Prostate gland (tissue), 2 donors: Measurements from ENCODE around the gene PITX1. TPM values are rescaled to one million over a fixed set of nuclear protein-coding genes. Genes with fewer than 3 reads are reported as not detected.

Experiments
- DNase-seq: peaks from one replicate; pipeline ENCODE4 v3.0.0-alpha.2; 2019; ENCODE audit warnings: low spot score
- H3K27ac ChIP-seq, 2 donors: fragments of 200-600 bp; sonication (generic); 2 replicates each; pipeline ENCODE4 v1.5.1; 2017 to 2019
- H3K27me3 ChIP-seq: fragments of 200-600 bp; sonication (generic); replicated peaks from 2 replicates; pipeline ENCODE4 v1.5.1; 2019; ENCODE audit not compliant: insufficient read depth
- H3K36me3 ChIP-seq, 2 donors: fragments of 200-600 bp; sonication (generic); 1 replicate in 1 of 2; 2 replicates in 1 of 2; pipeline versions ENCODE4 v1.5.1 to v1.8.1; 2017 to 2019
- H3K4me1 ChIP-seq: fragments of 200-600 bp; sonication (generic); replicated peaks from 2 replicates; pipeline ENCODE4 v1.5.1; 2019
- H3K4me3 ChIP-seq, 2 donors: fragments of 200-600 bp; sonication (generic); 2 replicates each; pipeline ENCODE4 v1.5.1; 2017 to 2019
- H3K9me3 ChIP-seq: fragments of 200-600 bp; sonication (generic); 2 replicates; pipeline ENCODE4 v1.5.1; 2017
- CTCF ChIP-seq, 4 experiments: fragments of 200-600 bp in 2 of 4; fragments of 450-650 bp in 2 of 4; sonication (generic) in 2 of 4; IDR thresholded peaks; 1 replicate in 3 of 4; 2 replicates in 1 of 4; pipeline ENCODE4 v1.5.1; 2016 to 2019; ENCODE audit warnings: antibody characterized with exemption in 4 of 4, mild to moderate bottlenecking in 2 of 4, moderate library complexity in 2 of 4
- POLR2A ChIP-seq: fragments of 450-650 bp; IDR thresholded peaks from one replicate; pipeline ENCODE4 v1.6.1; 2016; ENCODE audit warnings: antibody characterized with exemption, mild to moderate bottlenecking
- POLR2AphosphoS5 ChIP-seq: sonication (generic); formaldehyde crosslinking; IDR thresholded peaks from one replicate; pipeline ENCODE4 v1.6.1; 2017; ENCODE audit warnings: antibody characterized with exemption
- WGBS: methylation state at CpG from one replicate; pipeline ENCODE4 v1.1.5; 2018; 5-methylcytosine and 5-hydroxymethylcytosine counted together
- intact Hi-C: fragments of 100-400 bp; cut with DNase I; formaldehyde crosslinking; loops from one replicate; pipeline ENCODE4 v1.14.2; 2022
- total RNA-seq, 2 donors: library from RNA; depleted of rRNA; stranded (reverse); fragments of >200 nt; gene quantifications; one replicate each; pipeline ENCODE4 v1.1.0, GENCODE V29; 2016

Gene PITX1
- total RNA-seq, 2 donors from 2014 or later, result 6.8 to 50.6 TPM

GRCh38 chr5:135051872-135052271 lies 17.8 kb upstream of the PITX1 start:
- H3K4me1 ChIP-seq, result no peaks in the 10 kb centered on the region
- peaks cover 9% of the 10 kb centered on the region for H3K27me3 ChIP-seq
- H3K4me3 ChIP-seq, result no peak overlapping the region
- TF ChIP-seq POLR2A (no peak), CTCF (IDR thresholded peaks at IDR 0.05) (no peak), POLR2AphosphoS5 (no peak)
- 63% methylated on average over 11 of the region's 11 CpGs for WGBS
- H3K9me3 ChIP-seq, result no peaks in the 10 kb centered on the region
- H3K36me3 ChIP-seq, result no peaks in the 10 kb centered on the region
- no peak for DNase-seq
- intact Hi-C loops, result no loop called here
- no peak overlapping the region for H3K27ac ChIP-seq

GRCh38 chr5:135051399-135051798 lies 17.4 kb upstream of the PITX1 start:
- H3K36me3 ChIP-seq, result no peaks in the 10 kb centered on the region
- TF ChIP-seq POLR2AphosphoS5 (no peak), POLR2A (no peak), CTCF (IDR thresholded peaks at IDR 0.05) (no peak)
- intact Hi-C loops, result no loop called here
- no peaks in the 10 kb centered on the region for H3K9me3 ChIP-seq
- H3K27ac ChIP-seq, result no peak overlapping the region
- H3K27me3 ChIP-seq, result peaks cover 13% of the 10 kb centered on the region
- 74% methylated on average over 3 of the region's 3 CpGs for WGBS
- DNase-seq, result no peak
- H3K4me1 ChIP-seq, result no peaks in the 10 kb centered on the region
- H3K4me3 ChIP-seq, result no peak overlapping the region

GRCh38 chr5:135050244-135050767 lies 16.3 kb upstream of the PITX1 start:
- H3K4me1 ChIP-seq, result no peaks in the 10 kb centered on the region
- DNase-seq, result no peak
- no peaks in the 10 kb centered on the region for H3K9me3 ChIP-seq
- H3K4me3 ChIP-seq, result no peak overlapping the region
- intact Hi-C loops, result no loop called here
- H3K27me3 ChIP-seq, result peaks cover 18% of the 10 kb centered on the region
- no peak for TF ChIP-seq POLR2A
- no peak for TF ChIP-seq POLR2AphosphoS5
- no peak for TF ChIP-seq CTCF (IDR thresholded peaks at IDR 0.05)
- H3K27ac ChIP-seq, result no peak overlapping the region
- H3K36me3 ChIP-seq, result no peaks in the 10 kb centered on the region
- 54% methylated on average over 45 of the region's 45 CpGs for WGBS

- intact Hi-C loops, result no loop called here
- H3K4me3 ChIP-seq, result no peak overlapping the region
- H3K9me3 ChIP-seq, result no peaks in the 10 kb centered on the region
- H3K27me3 ChIP-seq, result peaks cover 18% of the 10 kb centered on the region
- WGBS, result 31% methylated on average over 1 of the region's 1 CpG
- H3K36me3 ChIP-seq, result no peaks in the 10 kb centered on the region
- no peak for DNase-seq
- no peaks in the 10 kb centered on the region for H3K4me1 ChIP-seq
- no peak for TF ChIP-seq POLR2A
- no peak for TF ChIP-seq CTCF (IDR thresholded peaks at IDR 0.05)
- no peak for TF ChIP-seq POLR2AphosphoS5
- no peak overlapping the region for H3K27ac ChIP-seq
These were observed 14.9 kb upstream of the PITX1 start for GRCh38 chr5:135048930-135049329.

GRCh38 chr5:135048286-135048685 lies 14.3 kb upstream of the PITX1 start:
- intact Hi-C loops, result no loop called here
- 100% methylated on average over 2 of the region's 2 CpGs for WGBS
- no peak for DNase-seq
- H3K27me3 ChIP-seq, result peaks cover 16% of the 10 kb centered on the region
- H3K27ac ChIP-seq, result no peak overlapping the region
- no peak overlapping the region for H3K4me3 ChIP-seq
- no peaks in the 10 kb centered on the region for H3K9me3 ChIP-seq
- no peaks in the 10 kb centered on the region for H3K36me3 ChIP-seq
- TF ChIP-seq CTCF (IDR thresholded peaks at IDR 0.05), result no peak
- TF ChIP-seq POLR2A, result no peak
- no peak for TF ChIP-seq POLR2AphosphoS5
- H3K4me1 ChIP-seq, result no peaks in the 10 kb centered on the region
